GM12892 (cell line): ENCODE data around the gene CHERP.

Experiments used
- POLR2A ChIP-seq: IDR thresholded peaks from 2 replicates; pipeline ENCODE4 v1.6.1; 2011; ENCODE audit warnings: low read depth, low read length, control low read depth
- TAF1 ChIP-seq: IDR thresholded peaks from 2 replicates; pipeline ENCODE4 v1.6.1; 2011; ENCODE audit warnings: low read depth, mild to moderate bottlenecking, control low read depth, low read length, borderline replicate concordance

DNA sequence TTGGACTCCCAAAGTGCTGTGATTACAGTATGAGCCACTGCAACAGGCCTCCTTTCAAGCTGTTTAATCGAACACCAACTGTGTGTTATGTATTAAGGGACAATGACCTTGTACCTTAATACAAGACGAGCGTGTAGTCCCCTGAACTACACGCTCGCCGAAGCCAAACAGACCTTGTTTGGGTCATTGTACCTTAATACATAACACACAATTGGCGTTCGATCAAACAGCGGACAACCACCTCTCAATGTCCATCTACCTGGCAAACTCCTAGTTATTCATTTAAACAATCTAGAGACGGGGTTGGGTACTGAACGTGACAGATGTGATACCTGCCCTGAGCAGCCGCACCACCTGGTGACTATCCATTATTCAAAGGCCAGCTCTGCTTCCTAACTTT lies 1.3 kb downstream of the CHERP start:
- TF ChIP-seq TAF1 (no peak), POLR2A (no peak)
